Ovary (tissue), 9 donors: ENCODE measurements around the gene PEX7. TPM values are rescaled to one million over a fixed set of nuclear protein-coding genes. Genes with fewer than 3 reads are reported as not detected.

Source experiments
- DNase-seq, 5 donors: peaks; one replicate each; pipeline ENCODE4 v3.0.0-alpha.2; 2019 to 2020
- H3K27ac ChIP-seq, 2 donors: fragments of 200-600 bp; one replicate each; pipeline versions ENCODE4 v1.5.1 to v1.8.0; 2019 to 2022
- H3K27me3 ChIP-seq: fragments of 200-600 bp; one replicate; pipeline ENCODE4 v1.8.0; 2022
- H3K36me3 ChIP-seq: fragments of 200-600 bp; sonication (generic); one replicate; pipeline ENCODE4 v1.5.1; 2019
- H3K4me1 ChIP-seq: one replicate; pipeline ENCODE4 v1.8.1; 2013; ENCODE audit warnings: mild to moderate bottlenecking, moderate library complexity; ENCODE audit not compliant: insufficient read depth
- H3K4me3 ChIP-seq: fragments of 200-600 bp; sonication (generic); one replicate; pipeline ENCODE4 v1.5.1; 2017
- H3K9me3 ChIP-seq, 2 donors: fragments of 200-600 bp in 1 of 2; sonication (generic) in 1 of 2; one replicate each; pipeline versions ENCODE4 v1.5.1 to v1.8.1; 2013 to 2019; ENCODE audit warnings: mild to moderate bottlenecking in 1 of 2, moderate library complexity in 1 of 2
- EP300 ChIP-seq: sonication (generic); formaldehyde crosslinking; IDR thresholded peaks from one replicate; pipeline ENCODE4 v1.6.1; 2017; ENCODE audit warnings: antibody characterized with exemption
- POLR2A ChIP-seq: fragments of 450-650 bp; IDR thresholded peaks from one replicate; pipeline ENCODE4 v1.6.1; 2017; ENCODE audit warnings: antibody characterized with exemption, mild to moderate bottlenecking, moderate library complexity
- WGBS, 3 donors: extraction: QIAGEN DNeasy Blood & Tissue Kit in 1 of 3; methylation state at CpG; one replicate each; pipeline versions ENCODE4 v1.1.5 to v1.1.7; 2013 to 2017; 5-methylcytosine and 5-hydroxymethylcytosine counted together
- intact Hi-C, 4 donors: fragments of 100-400 bp; cut with DNase I; formaldehyde crosslinking; loops; one replicate each; pipeline versions ENCODE4 v1.11.0 to v1.15.1; 2022 to 2023
- polyA plus RNA-seq, 2 donors: library from polyadenylated mRNA; stranded (reverse); fragments of 200-250 nt in 1 of 2; fragments of 350-450 nt in 1 of 2; fragmentation: Illumina TruSeq in 1 of 2; extraction: RNeasy Lipid Tissue Mini Kit (QIAGEN cat#74804) in 1 of 2; gene quantifications; one replicate each; pipeline ENCODE4 v1.2.3, GENCODE V29; 2013 to 2014
- total RNA-seq, 7 donors: library from RNA; depleted of rRNA in 2 of 7; stranded (reverse); fragments of >200 nt in 2 of 7; fragmentation: NEBNext Ultra II Directional in 3 of 7; extraction: Animal tissue kit (Norgen Biotek cat#: 25700) in 3 of 7; gene quantifications; one replicate each; pipeline versions ENCODE4 v1.1.0 to v1.2.4, GENCODE V29; 2016 to 2023
- TF ChIP-seq, protein P1 (sequence below), 3 donors: fragments of 450-650 bp in 2 of 3; fragments of 200-600 bp in 1 of 3; IDR thresholded peaks; one replicate each; pipeline versions ENCODE4 v1.5.1 to v1.8.0; 2016 to 2022; ENCODE audit warnings: antibody characterized with exemption in 3 of 3, mild to moderate bottlenecking in 1 of 3
- donor health status: DM: no; HTN: no; CAD: no; lungs with moderate emphysema.
- donor health status: DM: no; HTN: no; CAD: no.
- donor health status: Bipolar disorder and iron deficiency.
- donor health status: DM: yes; HTN: yes; CAD: no.
- donor health status: DM: no; HTN: no; CAD: no.
- donor health status: DM: yes; HTN: yes; CAD: no.

Gene PEX7
- total and polyA plus RNA-seq, 9 donors = 5.7 to 13.8 (median 7.2) TPM

DNA sequence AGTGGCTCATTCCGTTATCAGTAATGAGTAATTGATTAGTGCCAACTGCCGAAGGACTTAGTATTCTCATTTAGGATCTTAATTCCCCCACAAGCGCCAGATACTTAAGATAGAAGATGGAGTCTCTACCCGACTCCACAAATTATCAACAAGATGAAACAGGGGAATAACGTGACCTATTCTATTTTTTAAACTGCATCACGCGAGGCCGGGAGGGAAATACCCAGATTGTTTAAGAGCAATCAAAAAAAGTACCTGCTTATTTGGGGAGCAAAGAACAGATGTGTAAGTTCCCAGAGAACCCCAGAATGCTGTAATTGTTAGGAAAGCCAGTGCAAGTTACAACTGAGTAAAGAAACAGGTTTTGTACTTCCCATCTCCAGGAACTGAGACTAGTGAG lies 29.0 kb upstream of the PEX7 start:
- H3K27me3 ChIP-seq = no peaks in the 10 kb centered on the region
- WGBS, 3 donors = 8 to 23% (median 11%) methylated on average over 8 of the region's 8 CpGs
- peak overlapping the region; percentile 63 for H3K4me3 ChIP-seq
- H3K36me3 ChIP-seq = no peaks in the 10 kb centered on the region
- H3K9me3 ChIP-seq = no peaks in the 10 kb centered on the region
- H3K27ac ChIP-seq = peak overlapping the region; percentile 85 to 98
- no peaks in the 10 kb centered on the region for H3K4me1 ChIP-seq
- intact Hi-C loops = loop anchor here (2.0 to 10.0 kb wide), 5 partner anchors 106 to 211 kb away; no protein-coding TSS in a partner anchor
- no peak for DNase-seq
- TF ChIP-seq EP300 (no peak), POLR2A (no peak)
- TF ChIP-seq, protein P1, sequence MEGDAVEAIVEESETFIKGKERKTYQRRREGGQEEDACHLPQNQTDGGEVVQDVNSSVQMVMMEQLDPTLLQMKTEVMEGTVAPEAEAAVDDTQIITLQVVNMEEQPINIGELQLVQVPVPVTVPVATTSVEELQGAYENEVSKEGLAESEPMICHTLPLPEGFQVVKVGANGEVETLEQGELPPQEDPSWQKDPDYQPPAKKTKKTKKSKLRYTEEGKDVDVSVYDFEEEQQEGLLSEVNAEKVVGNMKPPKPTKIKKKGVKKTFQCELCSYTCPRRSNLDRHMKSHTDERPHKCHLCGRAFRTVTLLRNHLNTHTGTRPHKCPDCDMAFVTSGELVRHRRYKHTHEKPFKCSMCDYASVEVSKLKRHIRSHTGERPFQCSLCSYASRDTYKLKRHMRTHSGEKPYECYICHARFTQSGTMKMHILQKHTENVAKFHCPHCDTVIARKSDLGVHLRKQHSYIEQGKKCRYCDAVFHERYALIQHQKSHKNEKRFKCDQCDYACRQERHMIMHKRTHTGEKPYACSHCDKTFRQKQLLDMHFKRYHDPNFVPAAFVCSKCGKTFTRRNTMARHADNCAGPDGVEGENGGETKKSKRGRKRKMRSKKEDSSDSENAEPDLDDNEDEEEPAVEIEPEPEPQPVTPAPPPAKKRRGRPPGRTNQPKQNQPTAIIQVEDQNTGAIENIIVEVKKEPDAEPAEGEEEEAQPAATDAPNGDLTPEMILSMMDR (IDR thresholded peaks at IDR 0.05) = no peak

DNA sequence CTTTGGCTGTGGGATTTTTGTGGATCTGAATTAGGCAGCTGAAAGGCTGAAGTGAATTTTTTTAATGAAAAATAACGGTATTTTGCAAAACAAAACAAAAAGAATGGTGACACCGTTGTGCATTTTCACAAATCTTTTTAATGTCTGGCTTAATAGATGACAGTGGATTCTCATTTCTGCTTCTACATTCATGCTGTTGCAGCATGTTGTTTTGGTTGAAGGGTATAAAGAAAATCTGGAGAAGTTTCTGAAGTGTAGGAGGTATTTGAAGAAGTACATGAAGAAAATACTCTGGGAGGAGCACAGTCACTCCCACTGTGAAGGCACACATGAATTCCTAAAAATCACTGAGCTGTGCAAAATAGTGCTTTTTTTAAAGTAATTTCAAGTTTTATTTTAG lies 27.0 kb upstream of the PEX7 start:
- WGBS, 3 donors = 53 to 64% (median 61%) methylated on average over 2 of the region's 2 CpGs
- Histone ChIP-seq H3K36me3 (no peaks in the 10 kb centered on the region), H3K27ac (no peak overlapping the region), H3K4me1 (no peaks in the 10 kb centered on the region), H3K27me3 (no peaks in the 10 kb centered on the region), H3K4me3 (no peak overlapping the region), H3K9me3 (no peaks in the 10 kb centered on the region)
- DNase-seq = no peak
- TF ChIP-seq EP300 (no peak), POLR2A (no peak)
- TF ChIP-seq, protein P1 (IDR thresholded peaks at IDR 0.05) = no peak
- intact Hi-C loops = loop anchor here in 2 of 4 donors (10.0 kb wide), 2 partner anchors 191 to 211 kb away; no protein-coding TSS in a partner anchor

DNA sequence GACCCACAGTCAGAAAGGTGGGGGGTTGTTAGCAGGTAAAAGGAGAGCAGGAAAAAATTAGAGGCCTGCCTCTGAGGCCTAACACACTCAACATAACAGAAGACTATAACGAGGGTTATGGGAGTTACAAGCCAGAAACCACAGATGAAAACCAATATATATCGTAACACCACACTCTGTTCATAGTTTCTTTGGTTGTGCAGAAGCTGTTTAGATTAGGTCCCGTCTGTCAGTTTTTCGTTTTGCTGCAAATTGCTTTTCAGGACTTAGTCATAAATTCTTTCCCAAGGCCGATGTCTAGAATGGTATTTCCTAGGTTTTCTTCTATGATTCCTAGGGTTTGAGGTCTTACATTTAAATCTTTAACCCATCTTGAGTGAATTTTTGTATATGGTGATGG lies 26.4 kb upstream of the PEX7 start:
- Histone ChIP-seq H3K9me3 (no peaks in the 10 kb centered on the region), H3K4me3 (no peak overlapping the region), H3K4me1 (no peaks in the 10 kb centered on the region), H3K36me3 (no peaks in the 10 kb centered on the region), H3K27me3 (no peaks in the 10 kb centered on the region), H3K27ac (no peak overlapping the region)
- intact Hi-C loops = loop anchor here in 2 of 4 donors (10.0 kb wide), 2 partner anchors 191 to 211 kb away; no protein-coding TSS in a partner anchor
- 90 to 92% (median 90%) methylated on average over 5 of the region's 5 CpGs for WGBS, 3 donors
- DNase-seq = no peak
- TF ChIP-seq POLR2A (no peak), EP300 (no peak)
- TF ChIP-seq, protein P1 (IDR thresholded peaks at IDR 0.05) = no peak

DNA sequence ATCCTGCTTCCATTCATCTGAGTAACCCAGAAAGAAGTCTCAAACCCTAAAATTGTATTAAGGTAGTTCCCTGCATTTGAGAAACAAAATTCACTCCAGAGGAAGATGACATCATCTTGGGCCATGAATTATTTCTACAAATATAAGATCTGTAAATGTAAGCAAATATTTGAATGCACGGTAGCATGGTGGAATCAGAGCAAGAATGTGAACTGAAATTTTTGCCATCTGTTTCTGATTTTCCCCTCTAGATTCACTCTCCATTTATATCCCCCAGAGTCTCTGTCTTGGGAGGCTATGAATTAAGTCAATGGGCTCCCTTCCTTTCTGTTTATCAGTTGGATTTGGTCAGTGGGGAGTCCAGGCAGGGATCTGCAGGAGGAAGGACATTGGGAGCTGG lies 24.3 kb upstream of the PEX7 start:
- Histone ChIP-seq H3K27ac (no peak overlapping the region), H3K9me3 (no peaks in the 10 kb centered on the region), H3K4me3 (no peak overlapping the region), H3K36me3 (no peaks in the 10 kb centered on the region), H3K4me1 (no peaks in the 10 kb centered on the region), H3K27me3 (no peaks in the 10 kb centered on the region)
- TF ChIP-seq, protein P1 (IDR thresholded peaks at IDR 0.05) = no peak
- TF ChIP-seq POLR2A (no peak), EP300 (no peak)
- no peak for DNase-seq
- intact Hi-C loops = loop anchor here in 2 of 4 donors (10.0 kb wide), 2 partner anchors 193 to 213 kb away; no protein-coding TSS in a partner anchor
- 84 to 91% (median 88%) methylated on average over 1 of the region's 1 CpG for WGBS, 3 donors
